ENCODE measurements around the gene CACNA1H.

The CACNA1H gene

DNA sequence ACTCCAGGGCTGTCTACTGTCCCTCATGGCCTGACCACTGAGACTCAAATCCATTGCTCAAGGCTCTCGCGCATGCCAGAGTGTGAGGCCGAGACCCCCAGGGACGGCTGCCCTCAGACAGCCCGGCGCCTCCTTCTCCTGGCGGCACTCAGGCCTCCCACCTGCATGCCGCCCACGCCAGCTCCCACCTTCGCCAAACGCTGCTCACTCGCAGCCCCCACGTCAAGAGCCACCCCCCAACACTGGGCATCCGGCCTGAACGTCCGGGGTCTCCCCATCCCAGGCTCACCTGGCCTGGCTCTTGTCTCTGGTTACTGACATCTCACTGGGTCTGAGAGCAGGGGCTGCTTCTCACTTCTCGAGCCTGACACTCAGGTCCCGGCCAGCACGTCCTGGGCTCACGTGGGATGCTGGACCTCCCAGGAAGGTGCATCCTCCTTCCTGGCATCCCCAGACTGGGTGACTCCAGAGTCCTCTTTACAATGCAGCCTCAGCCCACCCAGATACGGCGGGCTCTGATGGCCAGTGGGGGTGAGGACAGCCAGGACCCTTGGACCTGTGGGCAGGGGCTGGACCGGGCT lies 12.2 kb upstream of the CACNA1H start:
- in situ Hi-C loops (cut with MboI; ENCODE audit: low sequenced_read_pairs): no loop called here

DNA sequence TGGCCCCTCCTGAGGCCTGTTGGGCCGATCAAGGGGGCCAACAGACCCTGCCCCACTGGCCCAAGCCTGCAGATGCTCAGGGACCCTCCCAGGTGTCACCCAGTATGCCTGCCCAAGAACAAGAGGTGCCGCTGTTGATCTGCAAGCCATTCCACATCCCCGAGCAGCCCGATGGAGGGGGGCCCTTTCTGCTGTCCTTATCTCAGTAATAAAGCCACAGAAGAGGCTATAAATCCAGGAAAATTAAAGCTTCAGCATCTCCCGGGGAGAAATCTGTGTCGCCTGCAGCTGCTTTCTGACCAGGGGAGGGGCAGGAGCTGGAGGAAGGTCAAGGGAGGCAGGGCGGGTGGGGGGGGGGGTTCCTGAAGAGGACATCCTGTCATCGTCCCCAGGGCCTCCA lies 11.7 kb upstream of the CACNA1H start:
- in situ Hi-C loops (cut with MboI; ENCODE audit: low sequenced_read_pairs): no loop called here

DNA sequence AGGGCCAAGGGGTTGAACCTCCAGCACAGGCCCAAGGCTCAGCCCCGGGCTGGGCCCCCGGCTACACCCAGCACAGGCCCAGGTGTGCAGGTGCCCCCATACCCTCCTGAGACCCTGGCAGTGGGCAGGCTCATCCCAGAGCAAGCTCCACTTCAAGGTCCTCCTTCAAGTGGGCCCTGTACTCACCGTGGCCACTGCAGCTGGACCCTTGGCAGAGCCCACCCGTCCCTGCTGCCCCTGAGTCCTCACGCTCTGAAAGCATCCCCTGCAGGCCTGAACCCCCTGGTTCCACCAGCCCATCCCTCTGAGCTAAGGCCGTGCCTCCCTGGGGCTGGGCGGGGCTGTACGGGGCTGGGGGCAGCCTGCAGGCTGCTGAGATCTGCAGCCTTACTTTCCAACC lies 11.2 kb upstream of the CACNA1H start:
- in situ Hi-C loops (cut with MboI; ENCODE audit: low sequenced_read_pairs): no loop called here

DNA sequence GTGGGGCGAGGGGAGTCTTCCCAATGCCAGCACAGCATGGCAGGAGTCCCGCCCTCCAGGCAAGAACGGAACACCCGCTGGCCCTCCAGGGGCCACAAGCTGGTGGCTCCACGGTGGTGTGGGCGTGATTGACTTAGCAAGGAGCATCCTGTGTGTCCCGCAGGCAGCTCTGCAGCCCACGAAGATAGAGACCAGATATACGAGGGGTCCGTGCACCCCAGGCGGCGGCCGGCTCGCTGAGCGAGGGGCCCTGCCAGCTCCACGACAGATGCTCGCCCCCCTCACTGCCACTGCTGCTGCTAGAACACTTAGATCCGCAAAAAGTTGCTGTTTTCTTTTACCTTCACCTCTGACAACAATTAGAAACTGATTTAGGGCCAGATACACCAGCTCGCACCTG lies 10.0 kb upstream of the CACNA1H start:
- in situ Hi-C loops (cut with MboI; ENCODE audit: low sequenced_read_pairs): no loop called here

DNA sequence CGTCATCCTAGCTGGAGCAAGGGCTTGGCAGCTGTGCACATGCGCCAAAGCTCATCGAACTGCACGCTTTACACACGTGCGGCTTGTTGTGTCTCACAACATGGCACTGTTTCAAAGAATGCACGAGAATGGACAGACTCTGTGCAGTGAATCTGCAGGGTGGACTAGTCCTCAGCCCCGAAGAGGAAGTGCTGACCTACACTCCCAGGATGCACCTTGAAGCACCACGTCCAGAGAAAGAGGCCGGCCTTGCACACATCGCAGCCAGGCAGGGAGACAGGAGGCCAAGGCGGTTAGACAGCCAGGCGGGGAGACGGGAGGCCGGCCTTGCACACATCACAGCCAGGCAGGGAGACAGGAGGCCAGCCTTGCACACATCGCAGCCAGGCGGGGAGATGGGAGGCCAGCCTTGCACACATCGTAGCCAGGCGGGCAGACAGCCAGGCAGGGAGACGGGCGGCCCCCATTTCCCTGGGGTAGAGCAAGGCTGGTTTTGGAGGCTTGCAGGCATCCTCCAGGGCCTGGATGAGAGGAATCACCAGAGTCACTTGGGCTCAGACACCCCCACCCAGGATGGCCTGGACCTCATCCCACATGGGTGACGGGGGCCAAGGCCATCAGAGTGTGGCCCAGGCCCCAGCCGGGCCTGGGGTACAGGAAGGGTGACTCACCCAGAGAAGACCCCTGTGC lies 9.0 kb upstream of the CACNA1H start:
- in situ Hi-C loops (cut with MboI; ENCODE audit: low sequenced_read_pairs): no loop called here

DNA sequence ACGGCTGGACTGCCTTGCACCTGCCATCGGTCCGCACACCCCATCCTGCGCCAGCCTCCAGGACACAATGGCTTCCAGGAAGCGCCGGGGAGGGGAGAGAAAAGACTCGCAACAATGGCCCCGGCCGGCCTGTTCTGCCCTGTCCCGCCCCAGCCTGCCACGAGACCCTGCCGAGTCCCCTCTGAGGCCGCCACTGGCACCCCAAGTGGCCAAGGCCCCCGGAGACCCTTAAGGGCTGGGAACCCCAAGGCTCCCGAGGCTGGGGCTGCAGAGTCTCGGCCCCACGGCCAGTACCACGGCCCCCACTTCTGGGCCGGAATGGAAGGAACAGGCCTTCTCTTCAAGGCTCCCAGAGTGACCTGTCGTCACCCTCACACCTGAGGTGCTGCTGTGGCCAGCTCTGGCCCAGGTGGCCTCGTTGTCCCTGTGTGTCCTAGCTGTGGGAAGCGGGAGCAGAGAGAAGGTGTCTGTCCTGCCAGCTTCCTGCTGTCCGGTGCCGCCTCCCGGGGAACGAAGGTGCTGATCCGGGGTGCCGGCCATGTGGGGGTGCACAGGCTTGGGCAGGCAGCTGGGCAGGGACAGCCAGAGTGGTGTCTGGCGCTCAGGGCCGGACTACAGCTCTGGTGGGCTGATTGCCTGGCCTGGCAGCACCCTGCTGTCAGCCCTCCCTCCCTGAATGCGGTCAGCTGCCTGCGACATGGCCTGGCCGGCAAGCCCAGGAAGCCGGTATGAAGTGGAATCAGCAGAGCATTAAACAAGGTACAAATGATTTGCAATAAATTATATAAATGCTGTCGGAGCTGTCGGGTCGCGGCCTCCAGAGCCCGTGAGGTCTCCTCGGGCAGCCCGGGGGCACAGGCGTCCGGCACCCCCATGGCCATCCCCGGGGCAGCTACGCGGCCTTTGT lies 8.2 kb upstream of the CACNA1H start:
- in situ Hi-C loops (cut with MboI; ENCODE audit: low sequenced_read_pairs): no loop called here

DNA sequence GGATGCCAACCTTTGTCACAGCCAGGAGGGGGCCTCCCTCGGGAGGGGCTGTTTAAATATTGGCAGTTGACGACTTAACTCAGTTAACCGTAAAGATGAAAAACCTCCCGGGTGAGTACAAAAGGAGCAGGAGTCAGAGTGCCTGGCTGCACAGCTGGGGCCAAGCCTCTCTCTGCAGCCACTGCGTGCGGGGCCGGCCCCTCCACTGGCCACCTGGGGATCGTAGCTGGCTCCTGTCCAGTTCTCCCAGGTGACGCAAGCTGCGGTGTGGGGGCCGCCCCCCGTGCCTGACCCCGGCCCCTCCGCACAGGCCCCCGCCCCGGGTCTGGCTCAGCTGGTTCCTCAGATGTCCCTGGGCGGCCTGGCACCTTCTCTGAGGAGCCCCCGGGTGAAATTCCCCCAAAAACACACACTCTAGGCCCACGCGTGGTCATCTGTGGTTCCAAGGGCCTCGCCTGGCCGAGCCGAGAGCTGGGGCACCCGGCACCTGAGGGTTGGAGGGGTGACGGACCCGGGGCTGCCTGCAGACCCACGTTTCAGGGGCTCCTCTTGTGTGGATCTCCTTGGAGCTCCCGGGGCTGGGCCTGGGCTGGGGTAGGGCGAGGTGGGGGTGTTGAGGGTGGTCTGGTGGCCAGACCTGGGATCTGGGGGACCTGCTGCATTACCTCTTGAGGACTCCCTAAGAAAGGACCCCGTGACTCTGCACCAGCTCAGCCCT lies 7.4 kb upstream of the CACNA1H start:
- in situ Hi-C loops (cut with MboI; ENCODE audit: low sequenced_read_pairs): no loop called here

DNA sequence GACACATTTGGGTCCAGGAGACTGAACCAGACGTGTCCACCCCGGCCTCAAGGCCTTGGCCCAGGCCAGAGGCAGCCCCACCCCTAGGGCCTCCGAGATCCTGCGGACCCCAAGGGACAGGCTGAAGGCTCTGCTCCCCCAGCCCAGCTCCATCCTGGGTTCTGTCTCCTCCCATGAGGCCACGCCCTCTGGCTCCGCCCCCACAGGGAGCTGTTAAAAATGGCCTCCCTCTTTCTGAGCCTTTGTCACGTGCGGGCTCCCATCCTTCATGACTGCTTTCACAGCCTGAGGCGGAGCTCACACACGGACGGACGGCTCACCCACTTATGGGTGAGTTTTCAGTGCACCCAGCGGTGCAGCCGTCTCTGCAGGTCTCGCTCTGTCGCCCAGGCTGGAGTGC lies 6.5 kb upstream of the CACNA1H start:
- in situ Hi-C loops (cut with MboI; ENCODE audit: low sequenced_read_pairs): no loop called here

DNA sequence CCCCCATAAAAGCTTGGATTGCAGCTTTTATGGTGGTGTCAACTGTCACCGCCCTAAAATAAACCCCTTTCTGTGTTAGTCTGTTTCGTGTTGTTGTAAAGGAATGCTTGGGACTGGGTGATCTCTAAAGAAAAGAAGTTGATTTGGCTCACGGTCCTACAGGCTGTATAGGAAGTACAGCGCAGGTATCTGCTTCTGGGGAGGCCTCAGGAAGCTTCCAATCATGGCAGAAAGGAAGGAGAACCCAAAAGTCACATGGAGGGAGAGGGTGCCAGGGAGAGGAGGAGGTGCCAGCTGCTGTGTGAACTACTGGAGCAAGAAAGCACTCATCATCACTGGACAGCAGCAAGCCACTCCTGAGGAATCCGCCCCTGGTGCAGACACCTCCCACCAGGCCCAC lies 5.9 kb upstream of the CACNA1H start:
- in situ Hi-C loops (cut with MboI; ENCODE audit: low sequenced_read_pairs): no loop called here

DNA sequence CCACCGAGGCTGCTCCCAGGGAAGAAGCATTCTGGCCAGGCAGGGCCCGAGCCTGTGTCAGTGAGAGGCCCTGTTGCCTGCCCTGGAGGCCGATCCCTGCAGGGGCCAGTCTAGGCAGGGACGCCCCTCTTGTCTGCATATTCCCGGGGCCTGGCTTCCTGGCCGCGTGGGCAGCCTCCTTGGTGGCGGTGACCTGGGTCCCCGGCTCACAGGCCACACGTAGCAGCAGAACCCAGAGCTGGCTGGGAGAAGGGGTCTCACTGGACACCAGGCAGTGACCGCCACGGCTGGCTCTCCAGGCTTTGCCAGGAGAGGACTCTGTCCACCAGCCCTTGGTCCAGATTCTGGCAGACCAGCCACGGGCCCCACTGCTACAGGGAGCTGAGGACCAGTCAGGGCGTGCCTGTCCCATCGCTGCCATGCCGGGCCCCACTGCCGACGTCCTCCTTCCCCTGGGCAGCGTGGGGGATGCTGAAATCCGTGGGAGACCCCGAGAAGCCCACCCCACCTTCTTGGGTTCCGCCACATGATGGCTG lies 3.7 kb upstream of the CACNA1H start:
- in situ Hi-C loops (cut with MboI; ENCODE audit: low sequenced_read_pairs): no loop called here

DNA sequence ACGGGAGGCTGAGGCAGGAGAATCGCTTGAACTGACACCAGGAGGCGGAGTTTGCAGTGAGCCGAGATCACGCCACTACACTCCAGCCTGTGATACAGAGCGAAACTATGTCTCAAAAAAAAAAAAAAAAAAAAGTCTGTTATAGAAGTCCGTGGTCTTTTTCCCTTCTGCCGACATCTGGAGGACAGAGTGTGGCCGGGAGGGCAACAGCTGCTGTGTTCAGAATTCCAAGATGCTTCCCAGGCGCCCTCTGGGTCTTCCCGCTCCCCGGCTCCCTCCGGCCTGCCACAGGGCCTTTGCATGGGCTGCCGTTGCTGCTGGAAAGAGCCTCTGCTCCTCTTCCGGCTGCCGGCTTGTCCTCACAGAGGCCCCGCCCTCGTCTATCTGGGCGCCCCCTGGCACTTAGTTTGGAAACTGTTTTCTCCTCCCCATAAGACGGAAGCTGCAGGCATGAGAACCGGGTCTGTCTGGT lies 2.4 kb upstream of the CACNA1H start:
- in situ Hi-C loops (cut with MboI; ENCODE audit: low sequenced_read_pairs): no loop called here

DNA sequence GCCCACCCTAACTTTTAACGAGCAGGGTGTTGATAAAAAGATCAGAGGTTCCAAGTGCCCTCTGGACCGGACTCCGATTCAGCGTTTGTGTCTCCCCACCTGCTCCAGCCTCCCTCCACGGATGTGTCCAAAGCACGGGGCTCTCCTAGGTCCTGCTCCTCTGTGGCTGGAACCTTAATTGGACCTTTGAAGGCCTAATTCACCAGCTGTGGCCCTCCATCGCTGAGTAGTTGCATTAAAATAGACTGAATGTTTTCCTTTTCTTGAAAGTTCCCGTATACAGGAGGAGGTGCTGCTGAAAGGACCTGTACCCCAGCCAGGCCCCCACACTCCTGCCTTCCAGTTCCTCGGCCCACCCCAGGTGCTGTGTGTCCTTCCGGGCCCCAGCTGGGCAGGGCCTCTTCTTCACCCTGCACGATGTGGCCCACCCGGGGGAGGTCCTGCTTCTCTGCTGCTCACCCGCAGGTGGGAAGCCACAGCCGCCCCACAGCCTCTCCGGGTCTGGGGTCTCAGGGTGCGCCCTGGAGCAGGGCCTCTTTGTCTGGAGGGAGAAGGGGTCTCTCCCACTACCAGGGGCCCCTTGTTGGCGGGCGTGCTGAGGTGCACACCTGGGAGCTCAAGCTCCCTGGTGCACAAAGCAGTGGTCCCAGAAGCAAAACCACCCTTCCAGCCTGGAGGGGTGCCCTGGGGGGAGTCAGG lies 1.3 kb upstream of the CACNA1H start:
- in situ Hi-C loops (cut with MboI; ENCODE audit: low sequenced_read_pairs): no loop called here

DNA sequence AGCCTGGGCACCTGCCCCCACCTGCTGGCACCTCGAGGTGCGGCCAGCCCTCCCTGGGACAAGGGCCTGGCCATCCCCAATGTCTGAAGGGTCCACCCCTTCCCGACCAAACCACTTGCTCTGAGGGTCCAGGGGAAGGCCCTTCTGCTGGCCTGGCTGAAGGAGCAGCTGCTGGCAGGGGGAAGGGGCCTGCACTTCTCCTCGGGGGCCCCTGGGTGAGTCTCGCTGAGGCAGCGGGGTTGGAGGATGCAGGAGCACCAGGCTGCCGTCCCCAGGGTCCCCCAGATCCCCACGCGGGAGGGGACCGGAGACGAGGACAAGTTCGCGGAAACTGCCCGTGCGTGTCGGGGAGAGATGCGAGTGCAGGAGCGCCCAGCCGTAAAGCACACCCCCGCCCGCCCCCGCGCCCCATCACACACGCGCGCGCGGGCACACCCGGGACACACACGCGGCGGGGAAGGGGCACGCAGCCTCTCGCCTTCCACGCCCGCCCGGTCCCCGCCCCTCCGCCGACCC lies 725 bp upstream of the CACNA1H start:
- in situ Hi-C loops (cut with MboI; ENCODE audit: low sequenced_read_pairs): no loop called here

DNA sequence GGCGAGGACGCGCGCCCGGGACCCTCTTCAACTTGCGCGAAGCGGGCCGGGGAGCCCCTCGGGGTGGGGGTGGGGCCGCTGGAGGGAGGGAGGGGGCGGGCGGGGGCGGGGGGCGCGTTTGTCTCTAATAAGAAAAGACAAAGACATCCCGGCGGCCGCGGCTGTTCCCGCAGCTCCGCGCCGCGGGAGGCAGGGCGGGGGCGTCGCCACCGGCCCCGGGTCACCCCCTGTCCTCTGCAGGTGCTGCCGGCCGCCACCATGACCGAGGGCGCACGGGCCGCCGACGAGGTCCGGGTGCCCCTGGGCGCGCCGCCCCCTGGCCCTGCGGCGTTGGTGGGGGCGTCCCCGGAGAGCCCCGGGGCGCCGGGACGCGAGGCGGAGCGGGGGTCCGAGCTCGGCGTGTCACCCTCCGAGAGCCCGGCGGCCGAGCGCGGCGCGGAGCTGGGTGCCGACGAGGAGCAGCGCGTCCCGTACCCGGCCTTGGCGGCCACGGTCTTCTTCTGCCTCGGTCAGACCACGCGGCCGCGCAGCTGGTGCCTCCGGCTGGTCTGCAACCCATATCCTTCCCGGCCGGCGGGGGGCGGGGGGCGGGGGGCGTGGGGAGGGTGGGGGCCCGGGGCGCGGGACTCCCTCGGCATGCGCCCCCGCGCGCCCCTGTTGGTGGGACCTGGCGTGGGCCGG lies 714 bp downstream of the CACNA1H start:
- in situ Hi-C loops (cut with MboI; ENCODE audit: low sequenced_read_pairs): no loop called here

DNA sequence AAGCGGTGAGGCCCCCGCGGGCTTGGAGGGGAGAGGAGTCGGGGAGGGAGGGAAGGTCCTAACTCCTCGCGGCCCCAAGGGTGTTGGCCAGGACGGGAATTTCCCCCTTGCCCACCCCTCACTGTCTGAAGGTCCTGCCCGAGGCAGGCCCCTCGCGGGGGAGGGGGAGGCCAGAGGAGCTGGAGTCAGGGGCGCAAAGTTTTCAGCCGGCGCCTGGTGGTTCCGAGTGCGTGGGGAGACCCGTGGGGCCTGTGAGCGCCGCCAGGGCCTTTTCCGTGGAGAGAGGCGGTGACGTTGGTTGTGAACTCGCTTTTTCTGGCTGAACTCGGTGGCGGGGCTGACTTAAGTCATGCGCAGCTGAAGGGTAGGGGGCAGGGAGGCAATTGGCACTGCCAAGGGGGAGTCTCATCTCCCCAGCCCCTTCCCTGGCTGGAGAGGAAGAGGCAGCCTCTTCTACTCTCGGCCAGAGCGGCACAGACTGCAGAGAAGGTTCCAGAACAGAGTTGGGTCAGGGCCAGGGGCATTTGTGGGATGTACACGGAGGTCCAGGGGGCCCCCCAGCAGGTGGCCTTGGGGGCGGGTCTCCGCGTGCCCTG lies 1.5 kb downstream of the CACNA1H start:
- in situ Hi-C loops (cut with MboI; ENCODE audit: low sequenced_read_pairs): no loop called here

DNA sequence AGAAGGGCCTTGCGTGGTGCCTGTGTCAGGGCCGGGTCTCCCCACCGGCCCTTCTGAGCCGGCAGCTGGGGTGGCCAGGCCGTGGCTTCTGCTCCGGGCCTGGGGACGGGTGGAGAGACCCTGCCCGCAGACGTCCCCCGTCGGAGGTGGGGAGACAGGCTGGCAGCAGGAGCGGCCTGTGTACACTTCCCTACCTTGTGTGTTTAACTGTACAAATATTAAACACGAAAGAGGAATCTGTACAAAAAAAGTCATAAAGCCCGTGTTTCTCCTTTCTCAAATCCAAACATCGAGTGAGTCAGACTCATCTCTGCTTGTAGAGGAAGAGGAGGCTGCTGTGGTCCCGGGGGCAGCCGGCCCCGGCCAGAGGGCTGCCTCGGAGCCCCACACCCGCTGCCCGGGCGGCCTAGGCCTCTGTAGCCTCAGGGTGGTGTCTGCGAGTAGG lies 2.0 kb downstream of the CACNA1H start:
- in situ Hi-C loops (cut with MboI; ENCODE audit: low sequenced_read_pairs): no loop called here

DNA sequence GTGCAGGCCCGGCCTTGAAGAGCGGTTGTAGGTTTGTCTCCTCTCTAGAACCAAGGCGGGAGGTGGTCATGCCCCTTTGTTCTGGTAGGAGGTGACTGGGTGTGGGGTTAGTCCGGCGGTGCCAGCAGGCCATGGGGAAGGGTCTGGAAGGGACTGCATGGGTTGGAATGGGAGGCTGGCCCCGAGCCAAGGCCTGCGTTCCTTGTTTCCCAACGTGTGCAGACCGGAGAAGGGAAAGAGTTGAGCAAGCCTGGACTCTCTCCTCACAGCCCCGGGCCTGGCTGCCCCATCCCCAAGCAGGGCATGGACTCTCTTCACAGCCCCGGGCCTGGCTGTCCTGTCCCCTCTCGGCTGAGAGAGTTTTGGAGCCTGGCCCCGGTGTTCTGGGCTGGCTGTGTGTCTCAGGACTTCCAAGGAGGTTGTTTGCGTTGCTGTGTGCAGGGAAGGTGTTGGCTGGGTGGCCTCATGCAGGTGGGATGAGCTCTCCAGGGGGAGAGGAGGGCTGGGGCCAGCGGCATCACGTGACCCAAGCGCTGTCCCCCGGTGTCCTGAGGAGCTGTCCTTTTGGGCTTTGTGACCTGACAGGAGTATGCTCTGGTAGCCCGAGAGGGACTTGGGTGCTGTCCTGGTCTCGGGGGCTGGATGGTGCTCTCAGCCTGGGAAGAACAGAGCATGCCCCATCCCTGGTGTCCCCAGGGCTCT lies 2.6 kb downstream of the CACNA1H start:
- in situ Hi-C loops (cut with MboI; ENCODE audit: low sequenced_read_pairs): no loop called here

Measured in HL-60/S4 (cell line).